Hepatocyte (in vitro differentiated cells): ENCODE measurements around the gene STK4.

ENCODE experiments used
- CTCF ChIP-seq: fragments of 200-600 bp; sonication (generic); IDR thresholded peaks from 2 replicates; pipeline ENCODE4 v1.5.1; 2016; ENCODE audit warnings: antibody characterized with exemption, mild to moderate bottlenecking; ENCODE audit not compliant: poor library complexity
- EZH2phosphoT487 ChIP-seq: fragments of 200-600 bp; sonication (generic); IDR thresholded peaks from one replicate; pipeline ENCODE4 v1.6.1; 2018; ENCODE audit warnings: antibody characterized with exemption, mild to moderate bottlenecking, low read depth, moderate library complexity; ENCODE audit not compliant: unreplicated experiment, severe bottlenecking

DNA sequence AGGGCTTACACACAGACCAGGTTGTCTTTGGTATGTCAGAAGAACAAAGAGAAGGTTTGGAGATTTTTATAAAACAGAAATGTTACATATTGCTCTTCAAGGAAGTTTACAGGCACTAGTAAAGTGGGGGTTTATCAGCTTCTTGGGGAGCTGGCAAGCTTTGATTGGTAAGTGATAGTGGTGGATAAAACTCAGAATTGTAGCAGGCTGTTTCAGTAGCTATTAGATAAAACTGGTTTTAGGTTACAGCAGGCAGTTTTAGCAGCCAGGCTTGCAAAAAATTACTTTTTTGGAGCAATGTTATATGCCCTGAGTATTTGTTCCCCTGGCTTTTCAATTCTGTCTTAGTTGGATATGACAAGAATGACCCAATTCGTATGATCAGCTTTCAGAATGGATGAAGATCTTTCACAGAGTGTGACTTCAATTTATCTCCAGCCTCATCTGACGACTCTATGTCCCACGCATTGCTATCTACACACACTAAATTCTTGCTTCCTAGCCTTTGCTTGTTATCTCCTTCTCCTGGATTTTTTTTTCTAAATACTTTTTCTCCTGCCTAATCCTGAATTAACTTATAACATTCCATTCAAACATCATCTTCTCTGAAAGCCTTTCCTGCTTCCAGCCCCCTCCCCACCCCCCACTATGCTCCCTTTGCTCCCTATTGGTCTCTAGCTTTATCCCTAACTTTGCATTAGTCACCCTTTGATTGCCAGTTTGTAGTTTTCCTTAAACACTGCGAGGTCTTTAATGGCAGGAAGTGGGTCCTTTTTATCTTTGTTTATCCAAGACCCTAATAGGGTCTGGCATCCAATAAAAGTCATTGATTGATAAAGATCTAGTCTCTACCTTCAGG lies 5.1 kb upstream of the STK4 start:
- TF ChIP-seq CTCF (no peak), EZH2phosphoT487 (no peak)
